Parathyroid adenoma (tissue), 2 donors: Measurements from ENCODE around the gene PCDHGA4.
"Not testable (repeated sequence)": the region's sequence is repeated elsewhere in the genome, so short reads cannot be mapped to it uniquely, and the experiment has no call there.

Experiments used
- H2AFZ ChIP-seq: fragments of 300-600 bp; sonication (generic); one replicate; pipeline ENCODE4 v1.7.0; 2017; ENCODE audit warnings: antibody characterized with exemption, mild to moderate bottlenecking
- H3K27ac ChIP-seq: fragments of 300-600 bp; sonication (generic); one replicate; pipeline ENCODE4 v1.7.0; 2017
- H3K27me3 ChIP-seq: fragments of 300-600 bp; sonication (generic); one replicate; pipeline ENCODE4 v1.7.0; 2017; ENCODE audit warnings: low read length; ENCODE audit not compliant: control insufficient read depth, insufficient read depth
- H3K36me3 ChIP-seq: fragments of 300-600 bp; sonication (generic); one replicate; pipeline ENCODE4 v1.7.0; 2017; ENCODE audit warnings: low read length; ENCODE audit not compliant: control insufficient read depth, insufficient read depth
- H3K4me1 ChIP-seq: fragments of 300-600 bp; sonication (generic); one replicate; pipeline ENCODE4 v1.7.0; 2017; ENCODE audit warnings: control low read depth
- H3K4me2 ChIP-seq: fragments of 300-600 bp; sonication (generic); one replicate; pipeline ENCODE4 v1.7.0; 2017; ENCODE audit warnings: low read length
- H3K4me3 ChIP-seq: fragments of 300-600 bp; sonication (generic); one replicate; pipeline ENCODE4 v1.7.0; 2017; ENCODE audit warnings: low read depth, low read length
- H3K79me2 ChIP-seq: fragments of 300-600 bp; sonication (generic); one replicate; pipeline ENCODE4 v1.7.0; 2017; ENCODE audit warnings: control low read depth
- H3K9ac ChIP-seq: fragments of 300-600 bp; sonication (generic); one replicate; pipeline ENCODE4 v1.7.0; 2017; ENCODE audit warnings: mild to moderate bottlenecking
- H3K9me3 ChIP-seq: fragments of 300-600 bp; sonication (generic); one replicate; pipeline ENCODE4 v1.7.0; 2017; ENCODE audit warnings: low read length; ENCODE audit not compliant: control insufficient read depth
- CTCF ChIP-seq: fragments of 300-600 bp; sonication (generic); IDR thresholded peaks from one replicate; pipeline ENCODE4 v1.7.0; 2017; ENCODE audit warnings: antibody characterized with exemption, mild to moderate bottlenecking
- donor health status: primary hyperparathyroidism.

The PCDHGA4 gene

DNA sequence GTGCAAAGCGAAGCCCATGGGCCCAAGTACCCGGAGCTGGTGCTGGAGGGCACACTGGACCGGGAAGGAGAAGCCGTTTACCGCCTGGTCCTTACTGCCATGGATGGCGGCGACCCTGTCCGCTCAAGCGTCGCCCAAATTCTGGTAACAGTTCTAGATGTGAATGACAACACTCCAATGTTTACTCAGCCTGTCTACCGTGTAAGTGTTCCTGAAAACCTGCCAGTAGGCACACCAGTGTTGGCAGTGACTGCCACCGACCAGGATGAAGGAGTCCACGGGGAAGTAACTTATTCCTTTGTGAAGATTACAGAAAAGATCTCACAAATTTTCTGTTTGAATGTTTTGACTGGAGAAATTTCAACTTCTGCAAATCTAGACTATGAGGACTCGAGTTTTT lies 19.8 kb downstream of the PCDHGA4 start:
- peaks cover 15% of the 10 kb centered on the region for H3K9me3 ChIP-seq
- no peak overlapping the region for H2AFZ ChIP-seq
- TF ChIP-seq CTCF = no peak
- no peaks in the 10 kb centered on the region for H3K27me3 ChIP-seq
- no peak overlapping the region for H3K4me2 ChIP-seq
- no peaks in the 10 kb centered on the region for H3K4me1 ChIP-seq
- no peak overlapping the region for H3K4me3 ChIP-seq
- no peaks in the 10 kb centered on the region for H3K36me3 ChIP-seq
- H3K27ac ChIP-seq = no peak overlapping the region
- H3K9ac ChIP-seq = no peak overlapping the region
- H3K79me2 ChIP-seq = no peaks in the 10 kb centered on the region

GRCh38 chr5:141375444-141376155 lies 20.8 kb downstream of the PCDHGA4 start:
- H3K9me3 ChIP-seq = peaks cover 10% of the 10 kb centered on the region
- not testable (repeated sequence) for H3K79me2 ChIP-seq, H3K27ac ChIP-seq, H3K4me3 ChIP-seq, H3K36me3 ChIP-seq, H3K4me1 ChIP-seq, H3K4me2 ChIP-seq, H3K9ac ChIP-seq, H2AFZ ChIP-seq, H3K27me3 ChIP-seq

- Histone ChIP-seq H2AFZ (peak within 1 kb of the TSS; percentile 40), H3K79me2 (no peaks in the 10 kb centered on the region), H3K4me2 (peak within 1 kb of the TSS; percentile 12), H3K27me3 (no peaks in the 10 kb centered on the region), H3K9ac (no peak within 1 kb of the TSS), H3K4me3 (peak within 1 kb of the TSS; percentile 38), H3K9me3 (peaks cover 2% of the 10 kb centered on the region), H3K4me1 (no peaks in the 10 kb centered on the region), H3K27ac (no peak within 1 kb of the TSS), H3K36me3 (no peaks in the 10 kb centered on the region)
- no peak for TF ChIP-seq CTCF
These were observed 27.9 kb downstream of the PCDHGA4 start, which contains the start of gene PCDHGA7 for GRCh38 chr5:141382469-141383294. Gene PCDHGA7, plus strand, starts transcription at chr5:141382742. Its CDS starts 158 bp downstream, at chr5:141382900.

DNA sequence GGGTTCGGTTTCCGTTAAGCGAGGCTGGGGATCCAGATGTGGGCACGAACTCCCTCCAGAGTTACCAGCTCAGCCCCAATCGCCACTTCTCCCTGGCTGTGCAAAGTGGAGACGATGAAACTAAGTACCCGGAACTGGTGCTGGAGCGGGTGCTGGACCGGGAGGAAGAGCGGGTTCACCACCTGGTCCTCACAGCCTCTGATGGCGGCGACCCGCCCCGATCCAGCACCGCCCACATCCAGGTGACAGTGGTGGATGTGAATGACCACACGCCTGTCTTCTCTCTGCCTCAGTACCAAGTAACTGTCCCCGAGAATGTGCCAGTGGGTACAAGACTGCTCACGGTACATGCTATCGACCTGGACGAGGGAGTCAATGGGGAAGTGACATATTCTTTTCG lies 28.5 kb downstream of the PCDHGA4 start:
- H3K79me2 ChIP-seq = no peaks in the 10 kb centered on the region
- H3K4me2 ChIP-seq = no peak overlapping the region
- H3K4me1 ChIP-seq = no peaks in the 10 kb centered on the region
- no peak overlapping the region for H3K9ac ChIP-seq
- no peak overlapping the region for H3K27ac ChIP-seq
- no peak for TF ChIP-seq CTCF
- H2AFZ ChIP-seq = no peak overlapping the region
- H3K36me3 ChIP-seq = no peaks in the 10 kb centered on the region
- no peak overlapping the region for H3K4me3 ChIP-seq
- H3K9me3 ChIP-seq = peaks cover 2% of the 10 kb centered on the region
- no peaks in the 10 kb centered on the region for H3K27me3 ChIP-seq

DNA sequence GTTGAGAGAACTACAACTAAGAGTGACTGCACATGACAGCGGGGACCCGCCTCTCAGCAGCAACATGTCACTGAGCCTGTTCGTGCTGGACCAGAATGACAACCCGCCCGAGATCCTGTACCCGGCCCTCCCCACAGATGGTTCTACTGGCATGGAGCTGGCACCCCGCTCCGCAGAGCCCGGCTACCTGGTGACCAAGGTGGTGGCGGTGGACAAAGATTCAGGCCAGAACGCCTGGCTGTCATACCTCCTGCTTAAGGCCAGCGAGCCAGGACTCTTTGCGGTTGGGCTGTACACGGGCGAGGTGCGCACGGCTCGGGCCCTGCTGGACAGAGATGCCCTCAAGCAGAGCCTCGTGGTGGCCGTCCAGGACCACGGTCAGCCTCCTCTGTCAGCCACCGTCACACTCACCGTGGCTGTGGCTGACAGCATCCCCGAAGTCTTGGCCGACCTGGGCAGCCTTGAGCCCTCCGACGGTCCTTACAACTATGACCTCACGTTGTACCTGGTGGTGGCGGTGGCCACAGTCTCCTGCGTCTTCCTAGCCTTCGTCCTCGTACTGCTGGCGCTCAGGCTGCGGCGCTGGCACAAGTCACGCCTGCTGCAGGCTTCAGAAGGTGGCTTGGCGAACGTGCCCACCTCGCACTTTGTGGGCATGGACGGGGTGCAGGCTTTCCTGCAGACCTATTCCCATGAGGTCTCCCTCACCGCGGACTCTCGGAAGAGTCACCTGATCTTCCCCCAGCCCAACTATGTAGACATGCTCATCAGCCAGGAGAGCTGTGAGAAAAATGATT lies 29.8 kb downstream of the PCDHGA4 start:
- Histone ChIP-seq H2AFZ (no peak overlapping the region), H3K79me2 (no peaks in the 10 kb centered on the region), H3K36me3 (no peaks in the 10 kb centered on the region), H3K9ac (no peak overlapping the region), H3K27me3 (no peaks in the 10 kb centered on the region), H3K4me1 (no peaks in the 10 kb centered on the region), H3K4me3 (no peak overlapping the region), H3K27ac (no peak overlapping the region), H3K4me2 (no peak overlapping the region), H3K9me3 (no peaks in the 10 kb centered on the region)
- TF ChIP-seq CTCF = no peak
